CD4-positive, alpha-beta memory T cell (primary cell): ENCODE data around the gene LCN6. TPM values are rescaled to one million over a fixed set of nuclear protein-coding genes. Genes with fewer than 3 reads are reported as not detected.
"Not testable (repeated sequence)": the region's sequence is repeated elsewhere in the genome, so short reads cannot be mapped to it uniquely, and the experiment has no call there.

Source experiments
- CTCF ChIA-PET: fragments of 350-600 bp; sonication (Branson Sonifier 250); formaldehyde crosslinking; loops from one replicate; lab custom pipeline; 2021; ENCODE audit warnings: inconsistent platforms; ENCODE audit not compliant: partially characterized antibody; lab: Charles Lee
- POLR2A ChIA-PET: fragments of 350-600 bp; sonication (Branson Sonifier 250); formaldehyde crosslinking; loops from one replicate; lab custom pipeline; 2021; ENCODE audit not compliant: partially characterized antibody; lab: Charles Lee
- DNase-seq, 5 donors: peaks; one replicate each; pipeline versions ENCODE4 v3.0.0 to v3.0.0-alpha.2; 2020 to 2022; ENCODE audit warnings: mixed read lengths in 1 of 5
- H3K27ac ChIP-seq: one replicate; pipeline ENCODE4 v1.7.0; 2013; ENCODE audit warnings: low read depth, low read length
- H3K27me3 ChIP-seq: 2 replicates; pipeline ENCODE4 v1.7.0; 2013; ENCODE audit warnings: mild to moderate bottlenecking, low read length, moderate library complexity; ENCODE audit not compliant: insufficient read depth
- H3K36me3 ChIP-seq: 2 replicates; pipeline ENCODE4 v1.7.0; 2013; ENCODE audit warnings: mild to moderate bottlenecking, low read length, moderate library complexity; ENCODE audit not compliant: insufficient read depth
- H3K4me1 ChIP-seq: 2 replicates; pipeline ENCODE4 v1.7.0; 2013; ENCODE audit warnings: mild to moderate bottlenecking, low read length, moderate library complexity; ENCODE audit not compliant: insufficient read depth
- H3K4me3 ChIP-seq, 2 donors: one replicate each; pipeline ENCODE4 v1.7.0; 2013; ENCODE audit warnings: low read length in 2 of 2, mild to moderate bottlenecking in 1 of 2
- H3K9me3 ChIP-seq, 2 donors: one replicate each; pipeline ENCODE4 v1.7.0; 2013; ENCODE audit warnings: low read length in 2 of 2, control low read depth in 1 of 2; ENCODE audit not compliant: control insufficient read depth in 1 of 2
- H3K27ac Mint-ChIP-seq, 7 donors: one replicate each; pipeline ENCODE4 v1.8.0; 2020 to 2021; ENCODE audit warnings: mixed read lengths in 7 of 7, mild to moderate bottlenecking in 6 of 7, inconsistent platforms in 3 of 7, moderate library complexity in 3 of 7
- H3K27me3 Mint-ChIP-seq, 2 donors: one replicate each; pipeline ENCODE4 v1.8.0; 2020 to 2021; ENCODE audit warnings: mixed read lengths in 2 of 2
- H3K36me3 Mint-ChIP-seq, 2 donors: one replicate each; pipeline ENCODE4 v1.8.0; 2020 to 2021; ENCODE audit warnings: mixed read lengths in 2 of 2, inconsistent platforms in 1 of 2, mild to moderate bottlenecking in 1 of 2
- H3K4me1 Mint-ChIP-seq, 4 donors: one replicate each; pipeline ENCODE4 v1.8.0; 2020 to 2021; ENCODE audit warnings: mixed read lengths in 4 of 4, mild to moderate bottlenecking in 1 of 4
- H3K4me3 Mint-ChIP-seq, 8 donors: one replicate each; pipeline ENCODE4 v1.8.0; 2020 to 2021; ENCODE audit warnings: mixed read lengths in 8 of 8, mild to moderate bottlenecking in 7 of 8, moderate library complexity in 6 of 8, inconsistent platforms in 3 of 8
- H3K9me3 Mint-ChIP-seq, 8 donors: one replicate each; pipeline ENCODE4 v1.8.0; 2020 to 2021; ENCODE audit warnings: mixed read lengths in 8 of 8, mild to moderate bottlenecking in 5 of 8, inconsistent platforms in 3 of 8, moderate library complexity in 1 of 8
- intact Hi-C: fragments of 100-400 bp; cut with micrococcal nuclease; formaldehyde crosslinking; loops from one replicate; pipeline ENCODE4 v1.15.1; 2023
- polyA plus RNA-seq, 2 donors: library from polyadenylated mRNA; unstranded; fragments of 300-500 nt; fragmentation: Illumina TruSeq; gene quantifications; one replicate each; pipeline ENCODE4 v1.2.3, GENCODE V29; 2021
- total RNA-seq, 2 experiments: library from RNA; stranded (reverse); gene quantifications; one replicate each; pipeline ENCODE4 v1.2.3, GENCODE V29; 2021

LCN6 gene
- total RNA-seq (not detected), polyA plus RNA-seq (not detected)

- no peaks in the 10 kb centered on the region for H3K4me1 ChIP-seq
- H3K9me3 ChIP-seq: peaks cover 0 to 6% of the 10 kb centered on the region in 2 donors
- Mint-ChIP-seq H3K4me1 (no peaks in the 10 kb centered on the region), H3K9me3 (peaks cover 3 to 23% (median 17%) of the 10 kb centered on the region in 8 donors), H3K36me3 (peaks cover 0 to 4% of the 10 kb centered on the region in 2 donors), H3K27ac (no peak within 1 kb of the TSS), H3K27me3 (peaks cover 3 to 4% of the 10 kb centered on the region in 2 donors), H3K4me3 (no peak within 1 kb of the TSS)
- intact Hi-C loops: no loop called here
- H3K36me3 ChIP-seq: no peaks in the 10 kb centered on the region
- H3K27me3 ChIP-seq: no peaks in the 10 kb centered on the region
- no peak within 1 kb of the TSS for H3K27ac ChIP-seq
- ChIA-PET CTCF (no interaction called here), POLR2A (no interaction called here)
- DNase-seq: peak in 1 of 5 donors; percentile 9
- H3K4me3 ChIP-seq: no peak within 1 kb of the TSS
These were observed at the start of gene LCN6 for GRCh38 chr9:136748201-136748600. Gene LCN6, minus strand, starts transcription at chr9:136748525. Its CDS starts 42 bp downstream, at chr9:136748483.

DNA sequence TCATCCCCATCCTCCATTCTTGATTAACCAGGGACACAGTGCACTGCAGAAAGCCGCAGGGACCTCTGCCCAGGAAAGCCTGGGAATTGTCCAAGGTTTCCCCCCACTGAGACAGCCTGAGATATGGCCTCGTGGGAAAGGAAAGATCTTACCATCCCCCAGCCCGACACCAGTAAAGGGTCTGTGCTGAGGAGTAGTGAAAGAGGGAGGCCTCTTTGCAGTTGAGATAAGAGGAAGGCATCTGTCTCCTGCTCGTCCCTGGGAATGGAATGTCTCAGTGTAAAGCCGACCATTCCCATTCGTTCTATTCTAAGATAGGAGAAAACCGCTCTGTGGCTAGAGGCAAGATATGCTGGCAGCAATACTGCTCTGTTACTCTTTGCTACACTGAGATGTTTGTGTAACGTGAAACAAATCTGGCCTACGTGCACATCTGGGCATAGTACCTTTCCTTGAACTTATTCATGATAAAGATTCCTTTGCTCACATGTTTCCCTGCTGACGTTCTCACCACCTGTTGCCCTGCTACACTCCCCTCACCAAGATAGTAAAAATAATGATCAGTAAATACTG, 48.5 kb upstream of the LCN6 start:
- H3K9me3 Mint-ChIP-seq, H3K27ac ChIP-seq, intact Hi-C loops, DNase-seq, H3K27me3 ChIP-seq, H3K9me3 ChIP-seq, H3K4me3 ChIP-seq, H3K36me3 Mint-ChIP-seq, H3K27me3 Mint-ChIP-seq, CTCF ChIA-PET, H3K4me3 Mint-ChIP-seq: not testable (repeated sequence)
- POLR2A ChIA-PET: interaction anchor here (0.7 to 1.1 kb wide), 2 partner anchors 11 to 20 kb away, joined by 3 read pairs; partner anchors contain the start of gene RABL6
- peaks cover 40% of the 10 kb centered on the region for H3K4me1 ChIP-seq
- Mint-ChIP-seq H3K4me1 (peaks cover 15 to 43% (median 27%) of the 10 kb centered on the region in 4 donors), H3K27ac (peak overlapping the region in 1 of 7 donors; percentile 2)
- peaks cover 14% of the 10 kb centered on the region for H3K36me3 ChIP-seq

DNA sequence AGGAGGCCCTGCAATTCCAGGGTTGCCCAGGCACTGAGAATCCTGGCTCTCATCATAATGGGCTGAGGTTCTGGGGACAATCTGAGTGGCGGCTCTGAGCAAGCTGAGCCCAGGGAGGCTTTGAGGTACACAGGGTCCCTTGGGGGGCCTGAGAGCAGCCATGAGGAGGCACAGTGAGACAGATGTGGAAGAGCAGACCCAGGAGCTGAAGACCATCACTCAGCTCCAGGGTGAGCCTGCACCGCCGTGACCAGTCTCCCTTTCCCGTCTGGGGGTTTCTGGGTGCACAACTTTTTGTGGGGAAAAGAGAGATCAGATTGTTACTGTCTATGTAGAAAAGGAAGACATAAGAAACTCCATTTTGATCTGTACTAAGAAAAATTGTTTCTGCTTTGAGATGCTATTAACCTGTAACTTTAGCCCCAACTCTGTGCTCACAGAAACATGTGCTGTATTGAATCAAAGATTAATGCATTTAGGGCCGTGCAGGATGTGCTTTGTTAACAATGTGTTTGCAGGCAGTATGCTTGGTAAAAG, 48.0 kb upstream of the LCN6 start, which contains the start of gene CCDC183:
TSS of gene CCDC183 (plus strand) at position 101 of the 537 bp plus-strand sequence. CDS start at position 161, 60 bp downstream.
- H3K4me1 ChIP-seq: peaks cover 40% of the 10 kb centered on the region
- no peak for DNase-seq
- ChIA-PET CTCF (interaction anchor here (0.6 kb wide), 1 partner anchor 465 kb away, joined by 4 read pairs; no protein-coding TSS in a partner anchor), POLR2A (interaction anchor here (0.7 kb wide), 1 partner anchor 12 kb away, joined by 3 read pairs; the partner anchor contains the start of gene RABL6)
- Mint-ChIP-seq H3K27me3 (peaks cover 1% of the 10 kb centered on the region in 2 donors), H3K36me3 (peaks cover 0 to 4% of the 10 kb centered on the region in 2 donors), H3K27ac (peak within 1 kb of the TSS in 1 of 7 donors; percentile 2), H3K9me3 (no peaks in the 10 kb centered on the region), H3K4me3 (peak within 1 kb of the TSS in 1 of 8 donors; percentile 30), H3K4me1 (peaks cover 14 to 42% (median 29%) of the 10 kb centered on the region in 4 donors)
- H3K9me3 ChIP-seq: no peaks in the 10 kb centered on the region
- no peaks in the 10 kb centered on the region for H3K27me3 ChIP-seq
- no peak within 1 kb of the TSS for H3K27ac ChIP-seq
- intact Hi-C loops: no loop called here
- no peak within 1 kb of the TSS for H3K4me3 ChIP-seq
- H3K36me3 ChIP-seq: peaks cover 14% of the 10 kb centered on the region

DNA sequence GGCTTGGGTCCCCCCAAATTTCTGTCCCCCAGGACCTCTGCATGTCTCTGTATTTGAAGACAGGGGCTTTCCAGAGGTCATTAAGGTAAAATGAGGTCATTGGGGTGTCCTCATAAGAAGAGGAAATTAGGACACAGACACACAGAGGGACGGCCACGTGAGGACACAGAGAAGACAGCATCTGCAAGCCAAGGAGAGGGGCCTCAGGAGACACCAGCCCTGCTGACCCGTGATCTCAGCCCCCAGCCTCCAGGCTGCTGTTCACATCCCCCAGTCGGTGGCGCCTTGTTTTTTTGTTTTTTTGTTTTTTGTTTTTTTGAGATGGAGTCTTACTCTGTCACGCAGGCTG, 46.6 kb upstream of the LCN6 start:
- peaks cover 14% of the 10 kb centered on the region for H3K36me3 ChIP-seq
- H3K36me3 Mint-ChIP-seq: peaks cover 0 to 4% of the 10 kb centered on the region in 2 donors
- peaks cover 36% of the 10 kb centered on the region for H3K4me1 ChIP-seq
- H3K4me3 ChIP-seq: no peak overlapping the region
- H3K27ac ChIP-seq: no peak overlapping the region
- DNase-seq: no peak
- H3K9me3 Mint-ChIP-seq: no peaks in the 10 kb centered on the region
- ChIA-PET CTCF (interaction anchor here (1.3 kb wide), 1 partner anchor 235 kb away, joined by 5 read pairs; no protein-coding TSS in a partner anchor), POLR2A (interaction anchor here (1.1 kb wide), 1 partner anchor 201 kb away, joined by 3 read pairs; no protein-coding TSS in a partner anchor)
- H3K9me3 ChIP-seq: no peaks in the 10 kb centered on the region
- peaks cover 0 to 1% of the 10 kb centered on the region in 2 donors for H3K27me3 Mint-ChIP-seq
- H3K27ac Mint-ChIP-seq: peak overlapping the region in 1 of 7 donors; percentile 25
- H3K4me3 Mint-ChIP-seq: no peak overlapping the region
- peaks cover 7 to 37% (median 22%) of the 10 kb centered on the region in 4 donors for H3K4me1 Mint-ChIP-seq
- intact Hi-C loops: loop anchor here (5.0 kb wide), 1 partner anchor 92 kb away; the partner anchor contains the start of gene TRAF2
- H3K27me3 ChIP-seq: no peaks in the 10 kb centered on the region

- H3K4me1 ChIP-seq: peaks cover 33% of the 10 kb centered on the region
- Mint-ChIP-seq H3K36me3 (peaks cover 0 to 4% of the 10 kb centered on the region in 2 donors), H3K4me3 (peak overlapping the region in 3 of 8 donors; percentile 6 to 23 (median 15)), H3K27ac (peak overlapping the region in 2 of 7 donors; percentile 18 to 25), H3K27me3 (peaks cover 0 to 1% of the 10 kb centered on the region in 2 donors), H3K4me1 (peaks cover 7 to 36% (median 21%) of the 10 kb centered on the region in 4 donors), H3K9me3 (no peaks in the 10 kb centered on the region)
- intact Hi-C loops: loop anchor here (5.0 kb wide), 1 partner anchor 93 kb away; the partner anchor contains the start of gene TRAF2
- no peaks in the 10 kb centered on the region for H3K27me3 ChIP-seq
- H3K27ac ChIP-seq: no peak overlapping the region
- no peak for DNase-seq
- peaks cover 14% of the 10 kb centered on the region for H3K36me3 ChIP-seq
- H3K9me3 ChIP-seq: no peaks in the 10 kb centered on the region
- ChIA-PET CTCF (interaction anchor here (1.3 to 3.1 kb wide), 7 partner anchors 8 to 292 kb away, joined by 4 to 23 read pairs (median 8); partner anchors contain the start of genes MAN1B1 and NPDC1), POLR2A (interaction anchor here (0.8 to 4.4 kb wide), 5 partner anchors 12 to 301 kb away, joined by 3 to 38 read pairs (median 3); partner anchors contain the start of genes AJM1 and RABL6)
- no peak overlapping the region for H3K4me3 ChIP-seq
These were observed 46.1 kb upstream of the LCN6 start for GRCh38 chr9:136794281-136794999.

GRCh38 chr9:136793086-136793946, 45.0 kb upstream of the LCN6 start:
- Histone ChIP-seq H3K4me1 (peaks cover 26% of the 10 kb centered on the region), H3K4me3 (no peak overlapping the region), H3K27ac (no peak overlapping the region), H3K36me3 (peaks cover 14% of the 10 kb centered on the region), H3K9me3 (no peaks in the 10 kb centered on the region), H3K27me3 (no peaks in the 10 kb centered on the region)
- Mint-ChIP-seq H3K4me3 (peak overlapping the region in 2 of 8 donors; percentile 12 to 51), H3K27me3 (peaks cover 0 to 1% of the 10 kb centered on the region in 2 donors), H3K36me3 (peaks cover 0 to 4% of the 10 kb centered on the region in 2 donors), H3K27ac (peak overlapping the region in 4 of 7 donors; percentile 35 to 52 (median 42)), H3K9me3 (no peaks in the 10 kb centered on the region), H3K4me1 (peaks cover 7 to 37% (median 23%) of the 10 kb centered on the region in 4 donors)
- ChIA-PET CTCF (interaction anchor here (1.4 to 3.1 kb wide), 9 partner anchors 9 to 293 kb away, joined by 3 to 23 read pairs (median 8); partner anchors contain the start of genes AJM1, MAN1B1 and NPDC1), POLR2A (interaction anchor here (0.7 to 4.4 kb wide), 5 partner anchors 9 to 302 kb away, joined by 3 to 38 read pairs (median 3); partner anchors contain the start of genes AJM1 and RABL6)
- intact Hi-C loops: loop anchor here (5.0 kb wide), 1 partner anchor 94 kb away; the partner anchor contains the start of gene TRAF2
- no peak for DNase-seq
